Measurements from ENCODE around the gene RAB21. TPM values are rescaled to one million over a fixed set of nuclear protein-coding genes. Genes with fewer than 3 reads are reported as not detected.

Gene RAB21
- total RNA-seq, 1 donor from 2014 or later, result 31.4 TPM

DNA sequence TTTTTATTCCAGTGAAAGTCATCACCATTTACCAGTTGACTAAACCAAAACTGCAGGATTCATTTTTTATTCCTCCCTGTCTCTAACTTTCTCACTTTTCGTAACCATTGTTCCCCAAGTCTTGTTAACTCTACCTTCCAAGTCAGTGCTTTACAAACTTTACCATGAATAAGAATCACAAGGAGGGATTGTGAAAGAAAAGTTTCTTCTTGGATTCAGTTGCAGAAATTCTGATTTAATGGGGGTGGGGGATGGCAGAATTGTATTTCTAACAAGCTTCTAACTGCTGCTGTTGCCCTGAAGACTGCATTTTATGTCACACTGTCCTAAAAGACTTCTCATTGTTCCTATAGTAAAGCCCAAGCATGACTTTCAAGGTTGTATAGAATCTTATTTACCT is 5.0 kb upstream of the RAB21 start:
- Histone ChIP-seq H3K36me3 (no peaks in the 10 kb centered on the region), H3K9me3 (ENCODE audit: low read depth) (no peaks in the 10 kb centered on the region), H3K27me3 (no peaks in the 10 kb centered on the region), H3F3A (ENCODE audit: low read depth) (no peaks in the 10 kb centered on the region), H3K79me2 (ENCODE audit: low read depth) (no peaks in the 10 kb centered on the region), H3K4me3 (no peak overlapping the region), H3K4me2 (no peak overlapping the region), H3K9ac (no peak overlapping the region), H2AFZ (replicated peaks) (peak overlapping the region; percentile 41), H3K27ac (no peak overlapping the region), H3K4me1 (no peaks in the 10 kb centered on the region), H4K20me1 (ENCODE audit: low read depth) (no peaks in the 10 kb centered on the region)
- H3K9me3 Mint-ChIP-seq, result peaks cover 2% of the 10 kb centered on the region
- H3K27ac Mint-ChIP-seq, result no peak overlapping the region
- peaks cover 5% of the 10 kb centered on the region for H3K4me1 Mint-ChIP-seq
- H3K36me3 Mint-ChIP-seq, result no peaks in the 10 kb centered on the region
- no peak overlapping the region for H3K4me3 Mint-ChIP-seq
- DNase-seq (ENCODE audit: low spot score), result no peak
- no peak for TF ChIP-seq EZH2 (IDR thresholded peaks at IDR 0.05)
- TF ChIP-seq EZH2phosphoT487 (IDR thresholded peaks at IDR 0.05), result no peak
- TF ChIP-seq, protein P1, sequence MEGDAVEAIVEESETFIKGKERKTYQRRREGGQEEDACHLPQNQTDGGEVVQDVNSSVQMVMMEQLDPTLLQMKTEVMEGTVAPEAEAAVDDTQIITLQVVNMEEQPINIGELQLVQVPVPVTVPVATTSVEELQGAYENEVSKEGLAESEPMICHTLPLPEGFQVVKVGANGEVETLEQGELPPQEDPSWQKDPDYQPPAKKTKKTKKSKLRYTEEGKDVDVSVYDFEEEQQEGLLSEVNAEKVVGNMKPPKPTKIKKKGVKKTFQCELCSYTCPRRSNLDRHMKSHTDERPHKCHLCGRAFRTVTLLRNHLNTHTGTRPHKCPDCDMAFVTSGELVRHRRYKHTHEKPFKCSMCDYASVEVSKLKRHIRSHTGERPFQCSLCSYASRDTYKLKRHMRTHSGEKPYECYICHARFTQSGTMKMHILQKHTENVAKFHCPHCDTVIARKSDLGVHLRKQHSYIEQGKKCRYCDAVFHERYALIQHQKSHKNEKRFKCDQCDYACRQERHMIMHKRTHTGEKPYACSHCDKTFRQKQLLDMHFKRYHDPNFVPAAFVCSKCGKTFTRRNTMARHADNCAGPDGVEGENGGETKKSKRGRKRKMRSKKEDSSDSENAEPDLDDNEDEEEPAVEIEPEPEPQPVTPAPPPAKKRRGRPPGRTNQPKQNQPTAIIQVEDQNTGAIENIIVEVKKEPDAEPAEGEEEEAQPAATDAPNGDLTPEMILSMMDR (IDR thresholded peaks at IDR 0.05), result no peak
- peaks cover 2% of the 10 kb centered on the region for H3K27me3 Mint-ChIP-seq (ENCODE audit: insufficient read depth, low read depth)

DNA sequence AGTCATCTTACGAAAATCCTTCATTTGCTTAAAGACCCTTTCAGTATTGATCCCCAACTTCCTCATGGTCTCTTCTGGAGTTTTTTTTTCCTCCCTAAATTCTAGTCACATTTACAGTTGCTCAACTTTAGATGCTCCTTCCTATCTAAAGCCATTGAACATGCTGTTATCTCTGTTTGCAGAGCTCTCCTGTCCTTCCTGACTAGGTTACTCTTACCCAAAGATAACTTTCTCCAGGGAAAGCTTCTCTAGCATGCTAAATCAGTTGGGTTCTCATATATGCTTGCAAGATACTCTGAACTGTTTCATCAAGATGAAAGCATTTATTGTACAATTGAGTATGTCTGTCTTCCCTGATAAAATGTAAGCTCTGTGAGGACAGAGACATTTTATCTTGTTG is 1.8 kb upstream of the RAB21 start:
- Histone ChIP-seq H2AFZ (replicated peaks) (no peak overlapping the region), H4K20me1 (ENCODE audit: low read depth) (peaks cover 20% of the 10 kb centered on the region), H3K4me2 (no peak overlapping the region), H3K4me1 (no peaks in the 10 kb centered on the region), H3K27me3 (no peaks in the 10 kb centered on the region), H3K79me2 (ENCODE audit: low read depth) (peaks cover 29% of the 10 kb centered on the region), H3K4me3 (no peak overlapping the region), H3K9me3 (ENCODE audit: low read depth) (no peaks in the 10 kb centered on the region), H3K9ac (no peak overlapping the region), H3F3A (ENCODE audit: low read depth) (no peaks in the 10 kb centered on the region), H3K36me3 (peaks cover 4% of the 10 kb centered on the region), H3K27ac (no peak overlapping the region)
- no peak for TF ChIP-seq EZH2phosphoT487 (IDR thresholded peaks at IDR 0.05)
- TF ChIP-seq, protein P1 (IDR thresholded peaks at IDR 0.05), result no peak
- no peak for TF ChIP-seq EZH2 (IDR thresholded peaks at IDR 0.05)
- Mint-ChIP-seq H3K36me3 (peaks cover 15% of the 10 kb centered on the region), H3K27ac (no peak overlapping the region), H3K9me3 (peaks cover 15% of the 10 kb centered on the region), H3K4me1 (peaks cover 15% of the 10 kb centered on the region), H3K27me3 (ENCODE audit: insufficient read depth, low read depth) (peaks cover 2% of the 10 kb centered on the region), H3K4me3 (no peak overlapping the region)
- no peak for DNase-seq (ENCODE audit: low spot score)

DNA sequence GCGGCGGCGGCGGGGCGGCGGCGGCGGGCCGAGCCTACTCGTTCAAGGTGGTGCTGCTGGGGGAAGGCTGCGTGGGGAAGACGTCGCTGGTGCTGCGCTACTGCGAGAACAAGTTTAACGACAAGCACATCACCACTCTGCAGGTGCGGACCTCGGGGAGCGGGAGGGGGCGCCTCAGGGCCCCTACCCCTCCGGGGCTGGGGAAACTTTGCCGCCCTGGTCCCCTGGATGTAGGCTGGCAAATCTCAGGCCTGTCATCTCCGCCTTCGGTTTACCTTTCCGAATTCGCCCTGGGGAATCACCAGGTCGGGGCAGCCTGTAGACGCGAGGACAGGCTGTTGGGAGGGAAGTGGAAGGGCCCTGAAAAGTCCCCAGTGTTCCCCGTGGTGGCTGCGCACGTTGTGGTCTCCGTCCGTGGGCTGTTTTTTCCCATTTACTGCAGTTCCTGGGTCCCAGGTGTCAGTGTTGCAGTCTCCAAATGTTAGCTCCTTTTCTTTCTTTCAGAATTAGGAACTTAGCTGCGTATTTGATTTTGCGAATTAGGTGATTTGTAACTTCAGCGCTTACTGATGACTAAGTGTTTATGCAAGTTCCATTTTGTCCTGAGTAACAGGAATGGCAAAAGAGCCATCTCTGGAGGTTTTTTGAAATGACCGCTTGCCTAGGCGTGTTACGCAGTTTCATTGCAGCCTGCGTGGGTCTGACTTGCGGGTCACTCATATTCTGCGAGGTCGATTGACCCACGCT is 656 bp downstream of the RAB21 start:
- Histone ChIP-seq H3K9ac (peak overlapping the region; percentile 90), H3K4me2 (peak overlapping the region; percentile 80), H3K27me3 (no peaks in the 10 kb centered on the region), H4K20me1 (ENCODE audit: low read depth) (peaks cover 20% of the 10 kb centered on the region), H3K27ac (no peak overlapping the region), H3K36me3 (peaks cover 4% of the 10 kb centered on the region), H3K9me3 (ENCODE audit: low read depth) (no peaks in the 10 kb centered on the region), H3K4me1 (no peaks in the 10 kb centered on the region), H3F3A (ENCODE audit: low read depth) (no peaks in the 10 kb centered on the region), H3K79me2 (ENCODE audit: low read depth) (peaks cover 53% of the 10 kb centered on the region), H2AFZ (replicated peaks) (peak overlapping the region; percentile 60), H3K4me3 (peak overlapping the region; percentile 85)
- Mint-ChIP-seq H3K9me3 (peaks cover 37% of the 10 kb centered on the region), H3K4me3 (peak overlapping the region; percentile 94), H3K4me1 (peaks cover 15% of the 10 kb centered on the region), H3K27me3 (ENCODE audit: insufficient read depth, low read depth) (no peaks in the 10 kb centered on the region), H3K27ac (peak overlapping the region; percentile 86), H3K36me3 (peaks cover 39% of the 10 kb centered on the region)
- TF ChIP-seq, protein P1 (IDR thresholded peaks at IDR 0.05), result no peak
- no peak for TF ChIP-seq EZH2 (IDR thresholded peaks at IDR 0.05)
- no peak for TF ChIP-seq EZH2phosphoT487 (IDR thresholded peaks at IDR 0.05)
- peak; percentile 12 for DNase-seq (ENCODE audit: low spot score)

Data from neural progenitor cell (in vitro differentiated cells).